ENCODE measurements around the gene SHROOM1. TPM values are rescaled to one million over a fixed set of nuclear protein-coding genes. Genes with fewer than 3 reads are reported as not detected.

Gene SHROOM1
- total RNA-seq, 1 donor from 2014 or later = 0.79 TPM

DNA sequence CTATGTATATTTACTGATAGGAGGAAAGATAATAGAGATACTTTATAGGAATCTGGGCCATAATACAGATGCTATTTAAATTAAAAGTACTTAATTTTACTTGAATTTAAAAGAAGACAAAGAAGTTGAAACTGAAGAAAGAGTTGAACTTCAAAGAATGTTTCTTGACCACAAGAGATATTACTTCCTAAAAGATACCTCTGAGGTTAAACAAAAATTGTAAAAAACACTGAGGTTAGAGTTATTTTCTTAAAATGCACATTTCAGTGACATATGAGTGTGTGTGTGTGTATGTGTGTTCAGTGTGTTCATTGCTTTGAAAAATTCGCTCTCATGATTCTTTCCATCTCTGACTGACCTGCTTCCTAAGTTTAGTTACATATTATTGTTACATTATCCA, 49.9 kb downstream of the SHROOM1 start:
- no peaks in the 10 kb centered on the region for H3K36me3 ChIP-seq (ENCODE audit: control insufficient read depth, insufficient read depth, low read length)
- DNase-seq (ENCODE audit: low read depth) = no peak
- H3K27me3 ChIP-seq (ENCODE audit: control insufficient read depth, insufficient read depth, low read length) = no peaks in the 10 kb centered on the region
- no peak for FAIRE-seq
- no peak overlapping the region for H3K4me3 ChIP-seq (ENCODE audit: low read depth, low read length)
- TF ChIP-seq, protein P1, sequence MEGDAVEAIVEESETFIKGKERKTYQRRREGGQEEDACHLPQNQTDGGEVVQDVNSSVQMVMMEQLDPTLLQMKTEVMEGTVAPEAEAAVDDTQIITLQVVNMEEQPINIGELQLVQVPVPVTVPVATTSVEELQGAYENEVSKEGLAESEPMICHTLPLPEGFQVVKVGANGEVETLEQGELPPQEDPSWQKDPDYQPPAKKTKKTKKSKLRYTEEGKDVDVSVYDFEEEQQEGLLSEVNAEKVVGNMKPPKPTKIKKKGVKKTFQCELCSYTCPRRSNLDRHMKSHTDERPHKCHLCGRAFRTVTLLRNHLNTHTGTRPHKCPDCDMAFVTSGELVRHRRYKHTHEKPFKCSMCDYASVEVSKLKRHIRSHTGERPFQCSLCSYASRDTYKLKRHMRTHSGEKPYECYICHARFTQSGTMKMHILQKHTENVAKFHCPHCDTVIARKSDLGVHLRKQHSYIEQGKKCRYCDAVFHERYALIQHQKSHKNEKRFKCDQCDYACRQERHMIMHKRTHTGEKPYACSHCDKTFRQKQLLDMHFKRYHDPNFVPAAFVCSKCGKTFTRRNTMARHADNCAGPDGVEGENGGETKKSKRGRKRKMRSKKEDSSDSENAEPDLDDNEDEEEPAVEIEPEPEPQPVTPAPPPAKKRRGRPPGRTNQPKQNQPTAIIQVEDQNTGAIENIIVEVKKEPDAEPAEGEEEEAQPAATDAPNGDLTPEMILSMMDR (IDR thresholded peaks at IDR 0.05; ENCODE audit: insufficient read depth, low read length, severe bottlenecking) = no peak

DNA sequence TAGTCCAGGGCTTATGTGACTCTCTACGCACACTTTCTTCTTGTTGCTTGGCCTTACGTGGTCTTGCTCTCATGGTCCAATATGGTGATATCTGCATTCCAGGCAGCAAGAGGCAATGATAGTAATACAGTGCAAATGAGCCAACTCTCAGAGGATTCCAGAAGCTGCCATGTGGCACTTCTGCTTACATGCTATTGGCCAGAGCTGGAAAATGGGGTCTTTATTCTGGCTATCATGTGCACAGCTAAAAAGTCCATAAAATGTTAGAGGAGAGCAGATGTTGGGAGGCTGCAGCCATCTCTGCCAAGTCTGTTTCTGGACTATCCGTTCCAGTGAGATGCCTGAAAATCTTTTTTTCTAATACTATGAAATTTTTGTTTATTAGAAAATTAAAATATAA, 50.5 kb downstream of the SHROOM1 start:
- DNase-seq (ENCODE audit: low read depth) = no peak
- no peak overlapping the region for H3K4me3 ChIP-seq (ENCODE audit: low read depth, low read length)
- TF ChIP-seq, protein P1 (IDR thresholded peaks at IDR 0.05; ENCODE audit: insufficient read depth, low read length, severe bottlenecking) = no peak
- H3K36me3 ChIP-seq (ENCODE audit: control insufficient read depth, insufficient read depth, low read length) = no peaks in the 10 kb centered on the region
- H3K27me3 ChIP-seq (ENCODE audit: control insufficient read depth, insufficient read depth, low read length) = no peaks in the 10 kb centered on the region
- FAIRE-seq = no peak

DNA sequence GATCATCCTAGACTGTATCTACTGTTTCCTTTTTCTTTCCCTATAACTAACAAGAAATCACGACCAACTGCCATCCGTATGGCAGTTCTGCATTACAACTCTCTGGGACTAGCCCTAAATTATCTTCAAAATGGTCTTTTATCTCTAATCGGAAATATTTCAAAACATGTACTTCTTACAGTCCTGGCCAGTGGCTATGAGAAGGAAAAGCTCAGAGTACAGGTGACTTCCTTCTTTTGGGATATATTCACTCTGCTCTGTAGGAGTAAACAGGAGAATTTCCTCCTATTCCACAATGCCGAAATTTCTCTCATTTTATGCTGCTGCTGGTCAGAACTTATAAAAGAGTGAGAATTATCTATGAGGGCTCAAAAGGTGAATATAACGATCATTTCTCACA, 51.6 kb downstream of the SHROOM1 start:
- DNase-seq (ENCODE audit: low read depth) (no peak), FAIRE-seq (no peak)
- Histone ChIP-seq H3K36me3 (ENCODE audit: control insufficient read depth, insufficient read depth, low read length) (no peaks in the 10 kb centered on the region), H3K4me3 (ENCODE audit: low read depth, low read length) (no peak overlapping the region), H3K27me3 (ENCODE audit: control insufficient read depth, insufficient read depth, low read length) (no peaks in the 10 kb centered on the region)
- TF ChIP-seq, protein P1 (IDR thresholded peaks at IDR 0.05; ENCODE audit: insufficient read depth, low read length, severe bottlenecking) = no peak

DNA sequence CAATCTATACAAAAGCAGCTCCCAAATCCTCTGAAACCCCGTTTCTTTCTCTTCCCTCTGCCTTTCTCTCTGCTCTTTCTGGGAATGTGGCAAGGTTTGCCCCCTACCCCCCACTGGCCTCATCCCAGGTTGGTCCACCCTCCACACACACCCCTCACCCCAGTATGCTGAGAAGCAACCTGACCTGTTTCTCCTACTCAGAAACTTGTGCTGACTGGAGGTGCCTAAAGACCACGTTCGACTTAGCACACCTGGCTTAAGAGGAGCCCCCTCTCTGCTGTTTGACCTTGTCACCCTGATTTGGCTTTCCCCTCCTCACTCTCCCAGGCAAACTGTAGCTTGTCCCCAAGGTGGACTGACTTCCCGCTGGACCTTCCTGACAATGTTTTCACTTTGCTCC, 52.3 kb downstream of the SHROOM1 start:
- Histone ChIP-seq H3K36me3 (ENCODE audit: control insufficient read depth, insufficient read depth, low read length) (no peaks in the 10 kb centered on the region), H3K27me3 (ENCODE audit: control insufficient read depth, insufficient read depth, low read length) (no peaks in the 10 kb centered on the region), H3K4me3 (ENCODE audit: low read depth, low read length) (no peak overlapping the region)
- TF ChIP-seq, protein P1 (IDR thresholded peaks at IDR 0.05; ENCODE audit: insufficient read depth, low read length, severe bottlenecking) = no peak
- no peak for FAIRE-seq
- no peak for DNase-seq (ENCODE audit: low read depth)

DNA sequence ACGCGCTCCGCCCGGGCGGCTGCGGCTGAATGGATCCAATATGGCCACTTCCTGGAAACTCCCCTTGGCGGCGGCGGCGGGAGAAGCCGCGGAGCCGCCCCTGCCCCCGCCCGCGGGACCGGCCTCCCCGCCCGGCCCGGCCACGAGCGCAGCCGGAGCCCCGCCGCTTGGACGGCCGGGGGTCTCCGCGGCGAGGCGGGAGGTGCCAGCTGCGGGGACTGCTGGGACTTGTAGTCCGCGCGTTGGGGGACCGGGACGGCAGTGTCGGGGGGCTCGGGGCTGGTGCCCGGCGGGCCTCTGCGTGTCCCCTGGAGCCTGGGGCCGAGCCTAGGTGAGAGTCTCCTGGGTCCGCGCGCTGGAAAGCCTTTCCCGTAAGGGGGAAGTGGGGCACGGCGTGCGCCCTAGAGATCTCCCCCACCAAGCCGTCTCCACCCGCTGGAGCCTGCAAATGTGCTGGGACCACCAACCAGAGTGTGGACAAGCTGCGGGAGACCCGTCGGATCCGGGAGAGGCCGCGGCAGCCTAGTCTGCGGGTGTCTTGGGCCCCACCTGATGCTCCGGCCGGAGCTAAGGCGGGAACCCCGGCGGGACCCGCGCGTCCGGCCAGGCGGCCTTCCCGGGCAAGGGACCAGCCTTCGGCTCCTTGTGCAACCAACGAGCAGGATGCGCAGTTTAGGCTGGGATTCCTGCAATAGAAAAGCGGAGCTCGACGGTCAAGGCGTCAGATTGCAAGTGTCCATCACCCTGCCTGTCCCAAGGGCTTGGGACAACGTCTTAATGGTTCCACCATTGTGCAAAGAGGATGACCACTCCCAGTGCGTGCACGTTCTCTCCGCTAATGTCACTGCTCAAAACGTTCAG, 53.0 kb downstream of the SHROOM1 start, which contains the start of gene SEPTIN8:
Gene SEPTIN8, minus strand, starts transcription at position 31 of the 861 bp plus-strand sequence. CDS start 102 bp downstream, outside the sequence.
- TF ChIP-seq, protein P1 (IDR thresholded peaks at IDR 0.05; ENCODE audit: insufficient read depth, low read length, severe bottlenecking) = no peak
- FAIRE-seq (no peak), DNase-seq (ENCODE audit: low read depth) (no peak)
- no peaks in the 10 kb centered on the region for H3K36me3 ChIP-seq (ENCODE audit: control insufficient read depth, insufficient read depth, low read length)
- H3K27me3 ChIP-seq (ENCODE audit: control insufficient read depth, insufficient read depth, low read length) = no peaks in the 10 kb centered on the region
- H3K4me3 ChIP-seq (ENCODE audit: low read depth, low read length) = peak within 1 kb of the TSS; percentile 66

DNA sequence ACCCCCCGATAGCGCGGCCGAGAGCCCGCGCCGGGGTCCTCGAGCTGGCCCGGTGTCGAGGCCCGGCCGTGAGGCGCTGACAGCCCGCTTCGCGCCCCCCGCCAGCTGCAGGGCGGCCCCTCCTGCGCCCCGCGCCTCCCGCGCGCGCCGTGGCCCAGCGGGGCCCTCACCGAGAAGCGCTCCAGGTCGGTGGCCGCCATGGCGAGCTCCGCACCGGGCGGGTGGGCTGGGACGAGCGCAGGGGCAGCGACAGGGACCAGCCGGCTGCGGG, 53.6 kb downstream of the SHROOM1 start:
- Histone ChIP-seq H3K4me3 (ENCODE audit: low read depth, low read length) (peak overlapping the region; percentile 66), H3K36me3 (ENCODE audit: control insufficient read depth, insufficient read depth, low read length) (no peaks in the 10 kb centered on the region), H3K27me3 (ENCODE audit: control insufficient read depth, insufficient read depth, low read length) (no peaks in the 10 kb centered on the region)
- DNase-seq (ENCODE audit: low read depth) (no peak), FAIRE-seq (no peak)
- TF ChIP-seq, protein P1 (IDR thresholded peaks at IDR 0.05; ENCODE audit: insufficient read depth, low read length, severe bottlenecking) = no peak
